ENCODE data around the gene NSMCE1. TPM values are rescaled to one million over a fixed set of nuclear protein-coding genes. Genes with fewer than 3 reads are reported as not detected.
A peak's percentile ranks its signal among the peaks of the same experiment; 100 is the strongest.
"Not testable (repeated sequence)": the region's sequence is repeated elsewhere in the genome, so short reads cannot be mapped to it uniquely, and the experiment has no call there.

The NSMCE1 gene
- total RNA-seq, 1 experiment from 2014 or later: 47.9 TPM

- in situ Hi-C loops (cut with HindIII; ENCODE audit: low pct_unique_long_range_greater_than_20kb, low sequenced_read_pairs): no loop called here
- peak; percentile 57 for DNase-seq (ENCODE audit: low read depth)
These were observed 15.0 kb downstream of the NSMCE1 start for GRCh38 chr16:27253526-27253930.

- DNase-seq (ENCODE audit: low read depth): no peak
- in situ Hi-C loops (cut with HindIII; ENCODE audit: low pct_unique_long_range_greater_than_20kb, low sequenced_read_pairs): no loop called here
These were observed 16.4 kb downstream of the NSMCE1 start for GRCh38 chr16:27252206-27252585.

- no peak for DNase-seq (ENCODE audit: low read depth)
- in situ Hi-C loops (cut with HindIII; ENCODE audit: low pct_unique_long_range_greater_than_20kb, low sequenced_read_pairs): no loop called here
These were observed 16.9 kb downstream of the NSMCE1 start for GRCh38 chr16:27251541-27252205.

- in situ Hi-C loops (cut with HindIII; ENCODE audit: low pct_unique_long_range_greater_than_20kb, low sequenced_read_pairs); DNase-seq (ENCODE audit: low read depth): not testable (repeated sequence)
These were observed 19.7 kb downstream of the NSMCE1 start for GRCh38 chr16:27248886-27249285.

- no peak for DNase-seq (ENCODE audit: low read depth)
- in situ Hi-C loops (cut with HindIII; ENCODE audit: low pct_unique_long_range_greater_than_20kb, low sequenced_read_pairs): no loop called here
These were observed 20.5 kb downstream of the NSMCE1 start for GRCh38 chr16:27248036-27248435.

- DNase-seq (ENCODE audit: low read depth); in situ Hi-C loops (cut with HindIII; ENCODE audit: low pct_unique_long_range_greater_than_20kb, low sequenced_read_pairs): not testable (repeated sequence)
These were observed 21.5 kb downstream of the NSMCE1 start for GRCh38 chr16:27247076-27247475.

GRCh38 chr16:27246439-27246838 lies 22.1 kb downstream of the NSMCE1 start:
- DNase-seq (ENCODE audit: low read depth): no peak
- in situ Hi-C loops (cut with HindIII; ENCODE audit: low pct_unique_long_range_greater_than_20kb, low sequenced_read_pairs): no loop called here

- in situ Hi-C loops (cut with HindIII; ENCODE audit: low pct_unique_long_range_greater_than_20kb, low sequenced_read_pairs): no loop called here
- no peak for DNase-seq (ENCODE audit: low read depth)
These were observed 23.0 kb downstream of the NSMCE1 start for GRCh38 chr16:27245276-27246172.

- in situ Hi-C loops (cut with HindIII; ENCODE audit: low pct_unique_long_range_greater_than_20kb, low sequenced_read_pairs): no loop called here
- DNase-seq (ENCODE audit: low read depth): no peak
These were observed 24.2 kb downstream of the NSMCE1 start for GRCh38 chr16:27244363-27244755.

GRCh38 chr16:27243725-27244362 lies 24.7 kb downstream of the NSMCE1 start:
- DNase-seq (ENCODE audit: low read depth): no peak
- in situ Hi-C loops (cut with HindIII; ENCODE audit: low pct_unique_long_range_greater_than_20kb, low sequenced_read_pairs): no loop called here

GRCh38 chr16:27242868-27243590 lies 25.5 kb downstream of the NSMCE1 start:
- in situ Hi-C loops (cut with HindIII; ENCODE audit: low pct_unique_long_range_greater_than_20kb, low sequenced_read_pairs): no loop called here
- DNase-seq (ENCODE audit: low read depth): peak; percentile 67

GRCh38 chr16:27242398-27242797 lies 26.2 kb downstream of the NSMCE1 start:
- in situ Hi-C loops (cut with HindIII; ENCODE audit: low pct_unique_long_range_greater_than_20kb, low sequenced_read_pairs): no loop called here

GRCh38 chr16:27241658-27242057 lies 26.9 kb downstream of the NSMCE1 start:
- in situ Hi-C loops (cut with HindIII; ENCODE audit: low pct_unique_long_range_greater_than_20kb, low sequenced_read_pairs): no loop called here
- no peak for DNase-seq (ENCODE audit: low read depth)

More at GRCh38 chr16:27242398-27242797, 26.2 kb downstream of the NSMCE1 start:
- DNase-seq (ENCODE audit: low read depth): no peak

GRCh38 chr16:27240948-27241531 lies 27.5 kb downstream of the NSMCE1 start:
- no peak for DNase-seq (ENCODE audit: low read depth)
- in situ Hi-C loops (cut with HindIII; ENCODE audit: low pct_unique_long_range_greater_than_20kb, low sequenced_read_pairs): no loop called here

- in situ Hi-C loops (cut with HindIII; ENCODE audit: low pct_unique_long_range_greater_than_20kb, low sequenced_read_pairs): no loop called here
- DNase-seq (ENCODE audit: low read depth): no peak
These were observed 28.5 kb downstream of the NSMCE1 start for GRCh38 chr16:27239906-27240655.

GRCh38 chr16:27239026-27239425 lies 29.5 kb downstream of the NSMCE1 start:
- in situ Hi-C loops (cut with HindIII; ENCODE audit: low pct_unique_long_range_greater_than_20kb, low sequenced_read_pairs): no loop called here
- no peak for DNase-seq (ENCODE audit: low read depth)

GRCh38 chr16:27238591-27238990 lies 30.0 kb downstream of the NSMCE1 start:
- in situ Hi-C loops (cut with HindIII; ENCODE audit: low pct_unique_long_range_greater_than_20kb, low sequenced_read_pairs): no loop called here

More at GRCh38 chr16:27238591-27238990, 30.0 kb downstream of the NSMCE1 start:
- DNase-seq (ENCODE audit: low read depth): no peak

Data from Caki2 (cell line).